Ishikawa (cell line): ENCODE results near the gene MAP3K5.

Experiments used
- CEBPB ChIP-seq: IDR thresholded peaks from 2 replicates; pipeline ENCODE4 v1.6.1; 2012
- CREB1 ChIP-seq: IDR thresholded peaks from 2 replicates; pipeline ENCODE4 v1.6.1; 2012; ENCODE audit warnings: low read depth
- EGR1 ChIP-seq: IDR thresholded peaks from 2 replicates; pipeline ENCODE4 v1.6.1; 2012
- EP300 ChIP-seq: IDR thresholded peaks from 2 replicates; pipeline ENCODE4 v1.6.1; 2012; ENCODE audit warnings: borderline replicate concordance
- FOXM1 ChIP-seq: IDR thresholded peaks from 2 replicates; pipeline ENCODE4 v1.6.1; 2012; ENCODE audit warnings: low read depth, borderline replicate concordance
- RAD21 ChIP-seq: IDR thresholded peaks from 2 replicates; pipeline ENCODE4 v1.6.1; 2012; ENCODE audit warnings: low read depth
- TAF1 ChIP-seq: IDR thresholded peaks from 2 replicates; pipeline ENCODE4 v1.6.1; 2012; ENCODE audit warnings: low read depth, mild to moderate bottlenecking
- TCF12 ChIP-seq: IDR thresholded peaks from 2 replicates; pipeline ENCODE4 v1.6.1; 2012; ENCODE audit warnings: low read depth
- TEAD4 ChIP-seq: IDR thresholded peaks from 2 replicates; pipeline ENCODE4 v1.6.1; 2012
- YY1 ChIP-seq: IDR thresholded peaks from 2 replicates; pipeline ENCODE4 v1.6.1; 2012; ENCODE audit warnings: low read depth
- TF ChIP-seq, protein P1 (sequence below): IDR thresholded peaks from 2 replicates; pipeline ENCODE4 v1.6.1; 2012

DNA sequence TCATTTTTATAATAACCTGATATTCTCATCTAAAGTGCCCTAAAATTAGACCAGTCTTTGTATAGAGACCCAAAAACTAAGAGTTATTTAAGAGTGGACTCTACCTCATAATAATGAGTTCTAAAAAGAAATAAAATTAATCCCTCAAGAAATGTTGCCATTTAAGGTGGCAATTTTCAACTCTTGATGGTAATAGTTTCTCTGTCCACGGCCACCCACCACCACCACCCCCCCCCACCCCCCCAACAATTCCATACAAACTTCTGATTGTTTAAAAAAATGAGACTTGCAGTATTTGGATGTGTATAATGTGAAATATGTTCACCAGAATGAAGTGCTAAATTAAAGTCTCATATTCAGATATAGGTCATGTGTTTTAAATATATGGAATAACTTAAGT is 244.4 kb downstream of the MAP3K5 start:
- no peak for TF ChIP-seq EP300
- TF ChIP-seq TCF12, result no peak
- no peak for TF ChIP-seq FOXM1
- no peak for TF ChIP-seq RAD21
- no peak for TF ChIP-seq CREB1
- no peak for TF ChIP-seq YY1
- TF ChIP-seq CEBPB, result no peak
- no peak for TF ChIP-seq EGR1
- TF ChIP-seq, protein P1, sequence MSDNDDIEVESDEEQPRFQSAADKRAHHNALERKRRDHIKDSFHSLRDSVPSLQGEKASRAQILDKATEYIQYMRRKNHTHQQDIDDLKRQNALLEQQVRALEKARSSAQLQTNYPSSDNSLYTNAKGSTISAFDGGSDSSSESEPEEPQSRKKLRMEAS, result no peak
- no peak for TF ChIP-seq TAF1
- TF ChIP-seq TEAD4, result no peak
